CD4-positive, alpha-beta T cell treated with Interleukin-12 subunit alpha and Interleukin-12 subunit beta, for 1 hour (primary cell): ENCODE data around the gene ETV6.
A peak's percentile ranks its signal among the peaks of the same experiment; 100 is the strongest.

Experiments used
- DNase-seq: peaks from one replicate; pipeline ENCODE4 v3.0.0-alpha.2; 2020

Gene ETV6

GRCh38 chr12:11812586-11813437 lies 163.3 kb downstream of the ETV6 start:
- DNase-seq = no peak

GRCh38 chr12:11813438-11813813 lies 164.0 kb downstream of the ETV6 start:
- DNase-seq = no peak

GRCh38 chr12:11814374-11814773 lies 164.9 kb downstream of the ETV6 start:
- no peak for DNase-seq

GRCh38 chr12:11815397-11815796 lies 165.9 kb downstream of the ETV6 start:
- no peak for DNase-seq

GRCh38 chr12:11819643-11820042 lies 170.2 kb downstream of the ETV6 start:
- DNase-seq = no peak

GRCh38 chr12:11820476-11820875 lies 171.0 kb downstream of the ETV6 start:
- DNase-seq = no peak

GRCh38 chr12:11821386-11822080 lies 172.1 kb downstream of the ETV6 start:
- DNase-seq = no peak

- DNase-seq = peak; percentile 55
Measured at GRCh38 chr12:11822081-11822834, 172.8 kb downstream of the ETV6 start.

GRCh38 chr12:11823043-11823442 lies 173.6 kb downstream of the ETV6 start:
- DNase-seq = no peak

- DNase-seq = no peak
Measured at GRCh38 chr12:11823593-11823992, 174.1 kb downstream of the ETV6 start.

GRCh38 chr12:11824069-11824468 lies 174.6 kb downstream of the ETV6 start:
- no peak for DNase-seq

GRCh38 chr12:11824736-11825135 lies 175.3 kb downstream of the ETV6 start:
- DNase-seq = no peak

GRCh38 chr12:11825278-11825677 lies 175.8 kb downstream of the ETV6 start:
- DNase-seq = no peak

GRCh38 chr12:11826574-11826973 lies 177.1 kb downstream of the ETV6 start:
- DNase-seq = no peak

GRCh38 chr12:11827091-11828061 lies 177.9 kb downstream of the ETV6 start:
- no peak for DNase-seq

GRCh38 chr12:11829764-11830194 lies 180.3 kb downstream of the ETV6 start:
- DNase-seq = no peak

- DNase-seq = no peak
Measured at GRCh38 chr12:11830307-11830801, 180.9 kb downstream of the ETV6 start.

GRCh38 chr12:11832093-11832492 lies 182.6 kb downstream of the ETV6 start:
- DNase-seq = no peak

- no peak for DNase-seq
Measured at GRCh38 chr12:11833174-11833895, 183.9 kb downstream of the ETV6 start.

GRCh38 chr12:11834104-11834812 lies 184.8 kb downstream of the ETV6 start:
- DNase-seq = no peak

GRCh38 chr12:11834931-11835330 lies 185.5 kb downstream of the ETV6 start:
- DNase-seq = no peak
